22Rv1 (cell line): ENCODE data around the gene TPPP.
A peak's percentile ranks its signal among the peaks of the same experiment; 100 is the strongest.
"Not testable (repeated sequence)": the region's sequence is repeated elsewhere in the genome, so short reads cannot be mapped to it uniquely, and the experiment has no call there.

Experiments used
- H3K27ac ChIP-seq: fragments of 450-650 bp; 2 replicates; pipeline ENCODE4 v1.5.1; 2017
- ZFX ChIP-seq: fragments of 450-650 bp; IDR thresholded peaks from 2 replicates; pipeline ENCODE4 v1.6.1; 2017; ENCODE audit warnings: antibody characterized with exemption, borderline replicate concordance
- TF ChIP-seq, protein P1 (sequence below): fragments of 450-650 bp; IDR thresholded peaks from 2 replicates; pipeline ENCODE4 v1.5.1; 2017; ENCODE audit warnings: mild to moderate bottlenecking

TPPP gene

DNA sequence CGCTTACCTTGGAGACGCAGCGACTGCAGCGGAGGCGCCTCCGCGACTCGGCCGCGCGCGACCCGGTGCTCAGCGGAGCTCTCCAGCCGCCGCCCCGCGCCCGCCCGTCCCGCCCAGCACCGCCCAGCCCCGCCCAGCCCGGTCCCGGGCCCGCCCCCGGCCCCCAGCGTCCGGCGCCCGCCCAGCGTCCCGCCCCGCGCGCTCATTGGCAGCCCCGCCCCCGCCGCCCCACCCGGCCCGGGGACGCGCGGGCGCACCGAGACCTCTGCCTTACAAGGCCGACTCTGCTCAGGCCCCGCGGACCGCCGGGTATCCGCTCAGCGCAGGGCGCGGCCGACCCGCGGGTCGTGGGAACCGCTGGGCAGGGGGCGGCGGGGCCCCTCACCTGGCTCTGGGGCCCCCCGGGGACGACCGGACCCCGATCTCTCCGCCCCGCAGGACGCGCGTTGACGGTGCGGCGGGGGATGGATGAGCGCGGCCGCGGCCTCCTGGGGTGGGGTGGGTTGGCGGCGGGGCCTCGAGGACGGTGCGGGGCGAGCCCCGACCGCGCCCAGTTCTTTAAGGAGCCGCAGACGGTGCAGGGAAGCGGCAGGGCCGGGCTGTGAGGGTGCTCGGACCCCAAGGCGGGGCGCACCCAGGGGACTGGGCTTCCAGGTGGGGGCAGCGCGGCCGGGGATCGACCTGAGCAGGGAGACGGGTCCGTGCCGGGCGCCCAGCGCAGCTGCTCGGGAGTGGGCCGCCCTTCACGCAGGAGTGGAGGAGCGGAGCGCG is at the start of gene TPPP:
TPPP (minus strand) TSS at position 82 of the 771 bp plus-strand sequence. CDS start 15,292 bp downstream, outside the sequence.
- peak within 1 kb of the TSS; percentile 56 for H3K27ac ChIP-seq

GRCh38 chr5:742276-742675 is 49.1 kb upstream of the TPPP start:
- not testable (repeated sequence) for H3K27ac ChIP-seq

- not testable (repeated sequence) for H3K27ac ChIP-seq
Observed at GRCh38 chr5:734145-734544, 41.0 kb upstream of the TPPP start.

DNA sequence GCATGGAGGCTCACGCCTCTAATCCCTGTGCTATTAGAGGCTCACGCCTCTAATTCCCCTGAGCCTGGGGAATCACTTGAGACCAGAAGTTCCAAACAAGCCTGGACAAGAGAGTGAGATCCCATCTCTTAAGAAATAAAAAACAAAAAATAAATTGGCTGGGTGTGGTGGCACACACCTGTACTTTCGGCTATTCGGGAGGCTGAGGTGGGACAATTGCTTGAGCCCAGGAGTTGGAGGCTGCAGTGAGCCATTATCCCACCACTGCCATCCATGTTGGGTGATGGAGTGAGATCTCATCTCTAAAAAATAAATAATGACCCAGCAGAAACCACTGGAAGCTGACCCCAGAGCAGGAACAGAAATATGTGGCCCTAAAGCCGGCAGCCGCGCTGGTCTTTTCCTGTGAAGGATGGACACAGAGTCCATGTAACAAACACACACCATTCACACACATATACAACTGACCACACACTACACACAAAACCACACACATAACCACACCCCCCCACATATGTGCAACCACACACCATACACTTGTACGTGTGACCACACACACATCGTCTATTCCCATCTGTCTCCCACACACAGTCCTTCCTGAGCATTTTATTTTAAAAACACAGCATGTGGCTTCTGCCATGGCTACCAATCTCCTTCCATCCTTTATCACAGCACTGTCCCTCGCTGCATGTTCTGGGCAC is 39.8 kb upstream of the TPPP start:
- H3K27ac ChIP-seq: not testable (repeated sequence)

GRCh38 chr5:729225-729624 is 36.1 kb upstream of the TPPP start:
- not testable (repeated sequence) for H3K27ac ChIP-seq

DNA sequence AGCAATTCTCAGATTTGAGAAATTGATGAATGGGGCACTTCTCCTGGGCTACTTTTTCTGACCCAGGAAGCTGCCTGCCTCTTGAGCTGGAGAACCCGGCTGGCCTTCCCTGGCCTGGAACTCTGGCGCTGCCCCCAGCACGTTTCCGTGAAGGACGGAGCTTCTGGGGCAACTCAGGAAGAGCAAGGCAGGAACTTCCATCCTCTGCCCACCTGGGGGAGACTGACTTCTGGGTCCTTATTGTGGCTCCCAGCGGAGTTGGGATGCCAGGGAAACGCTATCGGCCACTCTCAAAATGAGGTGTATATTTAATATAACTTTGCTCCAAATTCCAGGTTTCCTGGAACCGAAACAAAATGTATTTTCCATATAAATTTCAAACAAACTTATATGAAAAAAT is 33.9 kb upstream of the TPPP start:
- H3K27ac ChIP-seq: not testable (repeated sequence)

DNA sequence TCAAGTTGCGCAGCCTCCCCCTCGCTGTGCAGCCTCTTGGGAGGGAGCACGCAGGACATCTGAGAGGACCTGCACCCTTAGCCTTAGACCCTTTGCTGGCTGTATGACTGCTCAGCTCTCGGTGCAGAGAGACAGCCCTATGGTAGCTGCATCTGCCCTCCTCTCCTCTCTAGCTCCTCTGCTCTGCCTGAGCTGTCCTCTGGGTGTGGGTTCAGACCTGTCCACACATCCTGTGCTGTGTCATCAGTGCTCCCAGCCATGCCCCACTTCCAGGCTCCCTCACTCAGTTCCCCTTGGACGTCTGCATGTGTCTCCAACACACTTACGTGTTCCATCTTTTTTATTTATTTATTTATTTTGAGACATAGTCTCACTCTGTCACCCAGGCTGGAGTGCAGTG is 30.7 kb upstream of the TPPP start:
- H3K27ac ChIP-seq: not testable (repeated sequence)

DNA sequence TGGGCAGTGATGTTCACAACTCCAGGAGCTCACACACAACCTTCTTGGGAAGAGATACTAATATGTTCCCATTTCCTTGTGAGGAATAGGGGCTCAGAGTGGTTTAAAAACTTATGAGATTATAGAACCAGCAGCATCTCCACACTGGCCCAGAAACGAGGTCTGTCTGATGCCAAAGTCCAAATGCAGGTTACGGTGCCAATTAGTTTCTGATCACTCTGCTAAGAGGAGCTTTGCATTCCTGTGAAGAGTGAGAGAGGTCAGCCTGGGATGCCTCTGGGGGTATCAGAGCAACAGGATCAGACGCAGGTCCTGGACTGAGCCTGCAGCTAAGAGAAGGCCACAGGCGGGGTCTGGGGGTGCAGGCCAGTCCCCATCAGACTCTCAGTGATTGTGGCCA is 30.2 kb upstream of the TPPP start:
- H3K27ac ChIP-seq: not testable (repeated sequence)

GRCh38 chr5:719379-719778 is 26.2 kb upstream of the TPPP start:
- not testable (repeated sequence) for H3K27ac ChIP-seq

DNA sequence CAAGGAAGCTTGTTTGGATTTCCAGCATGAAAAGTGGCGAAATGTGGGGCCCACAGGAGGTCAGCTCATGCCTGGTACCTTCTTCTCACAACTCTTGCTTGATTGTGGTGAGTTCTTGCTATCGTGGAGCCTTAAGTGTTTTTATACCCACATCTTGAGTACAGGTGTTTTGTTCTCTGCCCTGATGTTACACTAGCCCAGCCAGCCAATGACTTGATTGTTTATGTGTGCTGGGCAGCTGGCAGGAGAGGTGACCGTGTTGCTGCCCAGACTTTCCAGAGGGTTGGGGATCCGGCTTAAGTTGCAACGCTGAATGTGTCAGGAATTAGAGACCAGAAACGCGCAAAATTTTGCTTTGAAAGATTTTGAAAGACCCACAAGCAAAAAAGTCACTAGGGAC is 24.0 kb upstream of the TPPP start:
- H3K27ac ChIP-seq: peak overlapping the region; percentile 42
- TF ChIP-seq, protein P1, sequence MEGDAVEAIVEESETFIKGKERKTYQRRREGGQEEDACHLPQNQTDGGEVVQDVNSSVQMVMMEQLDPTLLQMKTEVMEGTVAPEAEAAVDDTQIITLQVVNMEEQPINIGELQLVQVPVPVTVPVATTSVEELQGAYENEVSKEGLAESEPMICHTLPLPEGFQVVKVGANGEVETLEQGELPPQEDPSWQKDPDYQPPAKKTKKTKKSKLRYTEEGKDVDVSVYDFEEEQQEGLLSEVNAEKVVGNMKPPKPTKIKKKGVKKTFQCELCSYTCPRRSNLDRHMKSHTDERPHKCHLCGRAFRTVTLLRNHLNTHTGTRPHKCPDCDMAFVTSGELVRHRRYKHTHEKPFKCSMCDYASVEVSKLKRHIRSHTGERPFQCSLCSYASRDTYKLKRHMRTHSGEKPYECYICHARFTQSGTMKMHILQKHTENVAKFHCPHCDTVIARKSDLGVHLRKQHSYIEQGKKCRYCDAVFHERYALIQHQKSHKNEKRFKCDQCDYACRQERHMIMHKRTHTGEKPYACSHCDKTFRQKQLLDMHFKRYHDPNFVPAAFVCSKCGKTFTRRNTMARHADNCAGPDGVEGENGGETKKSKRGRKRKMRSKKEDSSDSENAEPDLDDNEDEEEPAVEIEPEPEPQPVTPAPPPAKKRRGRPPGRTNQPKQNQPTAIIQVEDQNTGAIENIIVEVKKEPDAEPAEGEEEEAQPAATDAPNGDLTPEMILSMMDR: no peak
- TF ChIP-seq ZFX: no peak

- peak overlapping the region; percentile 42 for H3K27ac ChIP-seq
Observed at GRCh38 chr5:716740-717139, 23.6 kb upstream of the TPPP start.

DNA sequence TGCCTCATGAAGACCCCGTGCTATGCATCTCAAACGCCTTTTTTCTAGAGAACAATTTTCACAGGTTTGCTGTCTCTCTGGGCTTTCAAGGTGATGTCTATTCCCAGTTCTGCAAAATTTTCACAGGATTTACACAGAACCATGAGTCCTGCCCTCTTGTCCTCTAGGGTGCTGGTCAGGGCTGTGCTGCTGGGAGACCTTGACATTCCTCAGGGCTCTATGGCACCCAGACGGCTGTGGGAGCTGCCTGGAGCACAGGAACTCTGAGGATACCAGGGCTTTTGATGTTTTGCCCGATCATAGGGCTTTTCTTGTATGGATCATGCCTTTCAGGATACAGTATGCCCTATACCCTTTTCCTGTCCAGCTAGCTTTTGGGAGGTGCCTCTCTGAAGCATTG is 22.5 kb upstream of the TPPP start:
- not testable (repeated sequence) for H3K27ac ChIP-seq

- H3K27ac ChIP-seq: not testable (repeated sequence)
Observed at GRCh38 chr5:714215-715118, 21.3 kb upstream of the TPPP start.

DNA sequence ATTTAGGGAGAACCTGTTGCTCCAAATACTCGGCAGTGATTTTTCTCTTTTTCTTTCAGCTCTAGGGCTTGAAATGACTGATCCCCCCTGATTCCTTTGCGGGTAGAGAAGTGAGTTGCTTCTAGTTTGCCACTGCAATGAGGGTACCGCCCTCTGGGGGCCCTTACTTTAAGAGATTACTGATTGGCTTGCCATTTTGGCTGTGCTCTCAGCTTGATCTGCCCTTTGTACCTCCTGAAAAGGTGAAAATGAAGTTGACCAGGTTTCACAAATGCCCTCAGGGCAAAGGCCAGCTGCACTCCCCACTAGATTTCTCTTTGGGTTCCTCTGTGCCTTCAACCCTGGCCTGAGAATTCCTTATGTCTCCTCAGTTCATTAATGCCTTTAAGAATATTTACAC is 20.5 kb upstream of the TPPP start:
- H3K27ac ChIP-seq: not testable (repeated sequence)

- not testable (repeated sequence) for H3K27ac ChIP-seq
Observed at GRCh38 chr5:708848-709517, 15.8 kb upstream of the TPPP start.

- not testable (repeated sequence) for H3K27ac ChIP-seq
Observed at GRCh38 chr5:708374-708773, 15.2 kb upstream of the TPPP start.

DNA sequence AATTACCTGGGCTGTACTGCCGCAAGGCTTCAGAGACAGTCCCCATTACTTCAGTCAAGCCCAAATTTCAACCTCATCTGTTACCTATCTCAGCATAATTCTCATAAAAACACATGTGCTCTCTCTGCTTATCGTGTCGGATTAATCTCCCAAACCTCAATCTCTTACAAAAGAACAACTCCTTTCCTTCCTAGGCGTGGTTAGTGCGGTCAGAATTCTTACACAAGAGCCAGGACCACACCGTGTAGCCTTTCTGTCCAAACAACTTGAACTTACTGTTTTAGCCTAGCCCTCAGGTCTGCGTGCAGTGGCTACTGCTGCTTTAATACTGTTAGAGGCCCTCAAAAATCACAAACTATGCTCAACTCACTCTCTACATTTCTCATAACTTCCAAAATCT is 13.0 kb upstream of the TPPP start:
- H3K27ac ChIP-seq: not testable (repeated sequence)

GRCh38 chr5:696753-697702 is 3.9 kb upstream of the TPPP start:
- H3K27ac ChIP-seq: not testable (repeated sequence)

GRCh38 chr5:696191-696590 is 3.0 kb upstream of the TPPP start:
- not testable (repeated sequence) for H3K27ac ChIP-seq
